Liver (tissue), 3 donors: ENCODE measurements around the gene ZMYM4.

Experiments used
- ATF3 ChIP-seq: IDR thresholded peaks from 2 replicates; pipeline ENCODE4 v1.6.1; 2016; ENCODE audit warnings: antibody characterized with exemption
- FOXA1 ChIP-seq: IDR thresholded peaks from 2 replicates; pipeline ENCODE4 v1.6.1; 2016; ENCODE audit warnings: antibody characterized with exemption
- JUND ChIP-seq, 2 donors: IDR thresholded peaks; 2 replicates each; pipeline ENCODE4 v1.6.1; 2016; ENCODE audit warnings: antibody characterized with exemption in 2 of 2
- MAX ChIP-seq: IDR thresholded peaks from 2 replicates; pipeline ENCODE4 v1.6.1; 2016; ENCODE audit warnings: antibody characterized with exemption
- NR2F2 ChIP-seq: IDR thresholded peaks from 2 replicates; pipeline ENCODE4 v1.6.1; 2016; ENCODE audit warnings: antibody characterized with exemption
- RXRA ChIP-seq, 2 donors: IDR thresholded peaks; 2 replicates each; pipeline ENCODE4 v1.6.1; 2017 to 2018; ENCODE audit warnings: antibody characterized with exemption in 2 of 2, mild to moderate bottlenecking in 1 of 2
- TAF1 ChIP-seq: conservative IDR thresholded peaks from 2 replicates; pipeline ENCODE4 v1.6.1; 2016; ENCODE audit warnings: antibody characterized with exemption, mild to moderate bottlenecking
- TF ChIP-seq, protein P1 (sequence below): fragments of 150-350 bp; IDR thresholded peaks from 2 replicates; pipeline ENCODE4 v1.5.1; 2017; ENCODE audit warnings: improper control_type of control experiment, low read depth, low read length; ENCODE audit not compliant: missing input control
- TF ChIP-seq, protein P2 (sequence below): IDR thresholded peaks from 2 replicates; pipeline ENCODE4 v1.6.1; 2016; ENCODE audit warnings: antibody characterized with exemption, mild to moderate bottlenecking
- donor health status: healthy.
- donor health status: healthy.

DNA sequence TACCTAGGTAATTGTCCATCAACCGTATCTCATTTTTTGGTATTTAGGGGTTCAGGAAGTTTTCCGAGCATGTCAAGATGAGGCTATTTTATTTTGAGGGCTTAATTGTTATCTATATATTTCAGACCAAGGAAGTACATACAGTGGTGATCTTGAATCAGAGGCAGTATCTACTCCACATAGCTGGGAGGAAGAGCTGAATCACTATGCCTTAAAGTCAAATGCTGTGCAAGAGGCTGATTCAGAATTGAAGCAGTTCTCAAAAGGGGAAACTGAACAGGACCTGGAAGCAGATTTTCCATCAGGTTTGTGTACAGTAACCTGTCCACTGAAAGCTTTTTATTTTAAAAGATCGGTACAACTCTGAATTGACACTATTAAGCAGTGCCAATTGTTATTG lies 130.2 kb downstream of the ZMYM4 start:
- TF ChIP-seq, protein P1, sequence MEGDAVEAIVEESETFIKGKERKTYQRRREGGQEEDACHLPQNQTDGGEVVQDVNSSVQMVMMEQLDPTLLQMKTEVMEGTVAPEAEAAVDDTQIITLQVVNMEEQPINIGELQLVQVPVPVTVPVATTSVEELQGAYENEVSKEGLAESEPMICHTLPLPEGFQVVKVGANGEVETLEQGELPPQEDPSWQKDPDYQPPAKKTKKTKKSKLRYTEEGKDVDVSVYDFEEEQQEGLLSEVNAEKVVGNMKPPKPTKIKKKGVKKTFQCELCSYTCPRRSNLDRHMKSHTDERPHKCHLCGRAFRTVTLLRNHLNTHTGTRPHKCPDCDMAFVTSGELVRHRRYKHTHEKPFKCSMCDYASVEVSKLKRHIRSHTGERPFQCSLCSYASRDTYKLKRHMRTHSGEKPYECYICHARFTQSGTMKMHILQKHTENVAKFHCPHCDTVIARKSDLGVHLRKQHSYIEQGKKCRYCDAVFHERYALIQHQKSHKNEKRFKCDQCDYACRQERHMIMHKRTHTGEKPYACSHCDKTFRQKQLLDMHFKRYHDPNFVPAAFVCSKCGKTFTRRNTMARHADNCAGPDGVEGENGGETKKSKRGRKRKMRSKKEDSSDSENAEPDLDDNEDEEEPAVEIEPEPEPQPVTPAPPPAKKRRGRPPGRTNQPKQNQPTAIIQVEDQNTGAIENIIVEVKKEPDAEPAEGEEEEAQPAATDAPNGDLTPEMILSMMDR: no peak
- TF ChIP-seq ATF3: no peak
- no peak for TF ChIP-seq MAX
- no peak for TF ChIP-seq TAF1
- TF ChIP-seq, protein P2, sequence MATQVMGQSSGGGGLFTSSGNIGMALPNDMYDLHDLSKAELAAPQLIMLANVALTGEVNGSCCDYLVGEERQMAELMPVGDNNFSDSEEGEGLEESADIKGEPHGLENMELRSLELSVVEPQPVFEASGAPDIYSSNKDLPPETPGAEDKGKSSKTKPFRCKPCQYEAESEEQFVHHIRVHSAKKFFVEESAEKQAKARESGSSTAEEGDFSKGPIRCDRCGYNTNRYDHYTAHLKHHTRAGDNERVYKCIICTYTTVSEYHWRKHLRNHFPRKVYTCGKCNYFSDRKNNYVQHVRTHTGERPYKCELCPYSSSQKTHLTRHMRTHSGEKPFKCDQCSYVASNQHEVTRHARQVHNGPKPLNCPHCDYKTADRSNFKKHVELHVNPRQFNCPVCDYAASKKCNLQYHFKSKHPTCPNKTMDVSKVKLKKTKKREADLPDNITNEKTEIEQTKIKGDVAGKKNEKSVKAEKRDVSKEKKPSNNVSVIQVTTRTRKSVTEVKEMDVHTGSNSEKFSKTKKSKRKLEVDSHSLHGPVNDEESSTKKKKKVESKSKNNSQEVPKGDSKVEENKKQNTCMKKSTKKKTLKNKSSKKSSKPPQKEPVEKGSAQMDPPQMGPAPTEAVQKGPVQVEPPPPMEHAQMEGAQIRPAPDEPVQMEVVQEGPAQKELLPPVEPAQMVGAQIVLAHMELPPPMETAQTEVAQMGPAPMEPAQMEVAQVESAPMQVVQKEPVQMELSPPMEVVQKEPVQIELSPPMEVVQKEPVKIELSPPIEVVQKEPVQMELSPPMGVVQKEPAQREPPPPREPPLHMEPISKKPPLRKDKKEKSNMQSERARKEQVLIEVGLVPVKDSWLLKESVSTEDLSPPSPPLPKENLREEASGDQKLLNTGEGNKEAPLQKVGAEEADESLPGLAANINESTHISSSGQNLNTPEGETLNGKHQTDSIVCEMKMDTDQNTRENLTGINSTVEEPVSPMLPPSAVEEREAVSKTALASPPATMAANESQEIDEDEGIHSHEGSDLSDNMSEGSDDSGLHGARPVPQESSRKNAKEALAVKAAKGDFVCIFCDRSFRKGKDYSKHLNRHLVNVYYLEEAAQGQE: no peak
- TF ChIP-seq FOXA1: no peak
- no peak for TF ChIP-seq NR2F2
- TF ChIP-seq RXRA (IDR thresholded peaks at IDR 0.05): no peak
- no peak for TF ChIP-seq JUND (IDR thresholded peaks at IDR 0.05)
